IPS-NIHi7 (cell line): ENCODE data around the gene ECE1.

Source experiments
- DNase-seq: peaks from one replicate; pipeline ENCODE4 v3.0.0; 2012; ENCODE audit warnings: mixed read lengths; ENCODE audit errors: extremely low spot score

Gene ECE1

DNA sequence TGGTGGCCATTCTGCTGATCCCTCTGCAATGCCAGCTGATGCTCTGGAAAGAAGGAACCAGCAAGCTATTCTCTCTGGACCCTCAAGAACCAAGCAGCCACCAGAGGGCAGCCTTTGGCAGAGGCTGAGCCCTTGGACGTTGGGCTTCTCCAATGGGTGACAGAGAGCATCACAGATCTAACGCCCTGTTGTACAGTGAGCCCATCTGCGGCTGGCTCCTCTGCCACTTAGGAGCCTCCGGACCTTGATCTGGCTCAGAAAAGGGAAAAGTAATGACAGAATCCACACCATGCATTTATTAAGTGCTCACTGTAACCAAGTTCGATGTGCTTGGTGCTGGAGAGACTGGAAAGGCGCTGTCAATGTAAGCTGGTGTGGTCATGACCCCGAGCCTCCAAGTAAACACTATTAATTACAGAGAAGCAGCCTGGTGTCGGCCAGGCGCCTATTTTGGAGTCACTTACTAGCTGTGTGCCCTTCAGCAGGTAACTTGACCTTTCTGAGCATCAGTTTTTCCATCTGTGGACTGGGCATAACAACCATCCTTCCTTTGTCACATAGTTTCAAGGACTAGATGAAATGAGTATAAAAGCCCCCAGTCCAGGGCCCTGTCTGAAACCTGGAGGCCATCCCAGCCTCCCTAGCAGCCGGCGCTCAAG is 34.9 kb downstream of the ECE1 start:
- peak; percentile 86 for DNase-seq

DNA sequence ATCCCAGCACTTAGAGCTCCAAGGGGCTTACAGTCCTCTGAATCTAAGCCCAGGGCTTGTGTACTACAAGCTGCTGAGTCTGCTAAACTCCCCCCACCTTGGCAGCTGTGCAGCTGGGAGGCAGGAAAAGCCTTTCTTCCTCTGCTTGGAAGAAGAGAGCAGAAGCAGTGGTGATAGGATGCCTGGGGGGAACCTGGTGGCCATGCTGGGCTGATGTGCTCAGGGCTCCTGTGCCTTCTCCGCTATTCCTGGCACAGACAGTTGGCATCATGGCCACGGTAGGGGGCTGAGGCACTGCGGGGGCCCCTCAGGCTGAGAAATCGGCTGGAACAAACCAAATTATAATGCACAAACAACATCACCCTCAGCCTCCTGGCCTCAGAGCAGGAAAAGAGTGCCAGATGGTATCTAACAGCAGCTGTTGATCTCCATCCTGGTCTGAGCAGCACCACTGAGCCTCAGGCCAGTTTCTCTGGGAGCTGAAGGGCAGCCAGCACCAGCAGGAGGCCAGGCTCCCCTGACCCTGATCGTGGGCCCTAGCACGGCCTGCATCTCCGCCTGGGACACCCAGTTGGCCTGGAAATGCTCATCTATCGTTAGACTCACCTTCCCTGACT is 35.8 kb downstream of the ECE1 start:
- DNase-seq, result no peak

DNA sequence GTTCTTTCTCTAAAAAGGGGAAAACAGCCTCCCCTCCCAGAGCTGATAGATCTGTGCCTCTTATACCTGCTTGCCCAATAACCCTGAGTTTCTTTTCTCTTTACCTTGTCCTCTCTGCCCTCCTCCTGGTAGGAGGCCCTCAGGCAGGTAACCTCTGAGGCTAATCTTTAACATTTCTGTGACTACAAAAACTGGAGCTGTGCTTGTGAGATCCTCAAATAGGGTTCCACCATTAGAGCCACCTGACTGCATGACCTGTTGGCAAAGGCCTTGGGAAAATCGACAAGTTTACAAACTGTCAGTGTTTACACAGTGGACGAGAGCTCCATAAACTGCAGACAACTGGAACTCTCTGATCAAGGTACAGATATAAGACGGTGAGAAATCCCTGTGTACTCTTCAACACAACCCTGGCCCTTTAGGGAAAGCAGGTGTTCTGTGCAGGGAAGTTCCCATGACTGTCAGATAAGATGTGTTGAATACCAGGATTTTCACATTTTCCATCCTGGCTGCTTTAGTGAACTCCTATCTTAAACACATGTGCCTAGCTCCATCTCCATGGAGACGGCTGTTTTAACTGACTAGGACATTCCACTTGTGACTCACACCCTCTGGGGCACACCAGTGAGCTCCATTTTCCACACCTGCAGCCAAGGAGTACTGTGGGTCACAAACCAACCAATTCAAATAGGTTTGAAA is 38.3 kb downstream of the ECE1 start:
- DNase-seq, result no peak

DNA sequence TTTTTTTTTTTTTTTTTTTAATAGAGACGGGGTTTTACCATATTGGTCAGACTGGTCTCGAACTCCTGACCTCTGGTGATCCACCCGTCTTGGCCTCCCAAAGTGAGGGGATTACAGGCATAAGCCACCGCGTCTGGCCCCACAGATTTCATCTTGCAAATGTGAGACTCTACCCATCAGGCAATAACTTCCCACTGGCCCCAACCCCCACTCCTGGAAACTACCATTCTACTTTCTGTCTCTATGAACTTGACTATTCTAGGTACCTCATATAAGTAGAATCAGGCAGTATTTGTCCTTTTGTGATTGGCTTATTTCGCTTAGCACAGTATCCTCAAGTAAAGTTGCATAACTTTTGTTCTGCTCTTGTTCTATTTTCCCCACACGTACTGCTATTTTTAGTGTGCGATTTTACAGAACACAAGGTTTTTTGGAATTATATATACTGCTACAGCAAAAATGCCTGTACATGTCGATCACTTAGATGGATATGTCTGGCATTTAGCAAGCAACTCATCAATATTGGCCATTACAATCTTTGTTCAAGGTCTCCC is 40.2 kb downstream of the ECE1 start:
- DNase-seq, result no peak

DNA sequence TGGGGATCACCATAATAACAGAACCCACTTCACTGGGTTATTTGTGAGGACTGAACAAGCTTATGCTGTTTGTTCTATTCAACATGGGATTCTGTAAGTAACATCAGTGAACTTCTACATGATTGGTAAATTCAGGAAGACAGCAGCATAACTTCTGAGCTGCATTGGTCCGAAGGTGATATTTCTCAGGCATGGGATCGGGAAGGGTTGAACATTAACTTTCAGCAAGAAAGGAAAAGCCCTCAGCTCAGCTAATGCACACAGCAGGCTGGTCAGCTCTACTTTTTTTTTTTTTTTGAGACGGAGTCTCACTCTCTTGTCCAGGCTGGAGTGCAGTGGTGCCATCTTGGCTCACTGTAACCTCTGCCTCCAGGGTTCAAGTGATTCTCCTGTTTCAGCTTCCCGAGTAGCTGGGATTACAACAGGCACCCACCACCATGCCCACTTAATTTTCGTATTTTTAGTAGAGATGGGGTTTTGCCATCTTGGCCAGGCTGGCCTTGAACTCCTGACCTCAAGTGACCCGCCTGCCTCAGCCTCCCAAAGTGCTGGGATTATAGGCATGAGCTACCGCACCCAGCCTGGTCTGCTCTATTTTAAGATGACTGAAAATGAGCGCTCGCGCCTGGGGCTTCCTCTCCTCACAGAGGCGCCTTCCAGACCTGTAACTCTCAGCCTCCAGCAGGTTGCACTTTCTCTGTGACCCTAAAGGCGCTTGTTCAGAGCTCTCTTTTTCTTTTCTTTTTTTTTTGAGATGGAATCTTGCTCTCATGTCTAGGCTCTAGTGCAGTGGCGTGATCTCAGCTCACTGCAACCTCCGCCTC is 42.2 kb downstream of the ECE1 start:
- DNase-seq, result no peak

DNA sequence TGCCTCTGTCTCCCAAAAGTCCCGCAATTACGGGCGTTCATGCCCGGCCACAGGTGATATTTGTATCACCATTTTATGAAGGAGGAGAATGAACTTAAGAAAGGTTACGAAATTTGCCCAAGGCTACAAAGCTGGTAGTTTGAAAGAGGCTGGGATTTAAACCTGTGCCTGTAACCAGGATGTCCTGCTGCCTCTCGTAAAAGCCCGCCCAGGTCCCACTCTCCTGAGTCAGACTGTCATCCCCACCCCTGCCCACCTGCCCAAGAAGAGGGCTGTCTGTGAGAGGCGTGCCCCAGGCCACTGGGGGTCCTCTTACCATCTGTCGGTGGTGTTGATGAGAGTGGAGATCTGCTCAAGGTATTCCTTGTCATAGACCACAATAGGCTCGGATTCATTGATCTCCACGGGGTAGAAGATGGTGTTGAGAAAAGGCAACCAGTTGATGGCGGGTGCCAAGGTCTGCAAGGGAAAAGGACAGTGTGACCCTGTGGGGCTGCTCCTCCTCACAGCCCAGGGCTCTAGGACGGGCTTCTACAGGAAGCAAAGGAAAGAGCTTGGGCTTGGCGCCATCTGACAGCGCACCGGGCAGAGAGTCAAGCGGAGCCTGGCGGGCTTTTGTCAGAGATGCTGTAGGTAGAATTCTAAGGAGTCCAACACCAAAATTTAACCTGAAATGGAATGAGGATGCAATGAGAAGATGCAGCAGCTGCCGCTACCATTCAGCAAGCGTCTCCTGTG is 43.2 kb downstream of the ECE1 start:
- no peak for DNase-seq

DNA sequence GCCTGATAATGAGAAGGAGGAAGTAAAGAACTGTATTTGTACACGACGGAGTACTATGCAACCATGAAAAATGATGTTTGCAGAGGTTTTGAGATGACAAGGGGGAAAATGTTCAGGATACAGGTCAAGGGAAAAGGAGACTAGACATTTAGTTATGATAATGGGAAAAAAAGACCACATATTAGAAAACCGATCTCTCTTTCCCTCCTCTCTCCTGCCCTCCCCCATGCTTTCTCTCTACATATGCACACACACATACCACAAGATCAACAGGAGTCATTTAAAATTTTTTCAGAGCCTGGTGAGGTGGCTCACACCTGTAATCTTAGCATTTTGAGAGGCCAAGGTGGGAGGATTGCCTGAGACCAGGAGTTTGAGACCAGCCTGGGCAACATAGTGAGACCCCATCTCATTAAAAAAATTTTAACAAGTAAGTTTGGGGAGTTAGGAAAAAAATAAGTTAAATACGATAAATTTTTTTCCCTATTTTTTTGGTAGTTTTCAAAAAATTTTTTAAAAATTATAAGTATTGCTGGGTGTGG is 44.5 kb downstream of the ECE1 start:
- DNase-seq, result no peak

DNA sequence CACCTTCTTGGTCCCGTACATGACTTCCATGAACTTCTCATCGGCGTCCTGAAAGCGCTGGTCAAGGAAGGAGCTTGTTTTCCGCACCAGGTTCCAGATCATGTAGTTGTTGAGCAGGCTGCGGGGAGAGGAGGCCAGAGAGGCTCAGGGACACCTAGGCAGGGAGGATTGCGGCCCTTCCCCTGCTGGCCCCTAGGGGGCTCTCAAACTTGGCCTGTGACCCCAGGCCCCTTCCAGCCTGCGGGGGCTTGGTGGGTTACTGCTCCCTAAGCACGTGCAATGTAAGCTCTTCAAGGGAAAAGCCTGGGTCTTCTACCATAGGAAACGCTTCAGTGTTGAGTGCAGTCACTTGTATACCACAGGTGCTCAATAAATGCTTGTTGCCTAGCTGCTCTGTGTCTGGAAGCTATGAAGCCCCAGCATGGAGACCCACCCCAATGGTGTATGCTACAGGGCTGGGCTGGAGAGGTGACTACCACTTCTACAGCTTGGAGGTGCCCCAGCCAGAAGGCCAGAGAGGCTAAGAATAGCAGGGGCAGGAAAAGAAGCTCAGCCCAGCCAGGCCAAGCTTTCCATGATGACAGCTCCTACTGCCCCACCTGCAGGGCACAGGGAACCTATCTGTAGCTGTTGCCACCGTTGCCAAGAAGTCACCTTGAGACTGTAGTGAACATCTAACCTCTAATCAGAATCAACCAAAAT is 45.1 kb downstream of the ECE1 start:
- DNase-seq, result peak; percentile 77

DNA sequence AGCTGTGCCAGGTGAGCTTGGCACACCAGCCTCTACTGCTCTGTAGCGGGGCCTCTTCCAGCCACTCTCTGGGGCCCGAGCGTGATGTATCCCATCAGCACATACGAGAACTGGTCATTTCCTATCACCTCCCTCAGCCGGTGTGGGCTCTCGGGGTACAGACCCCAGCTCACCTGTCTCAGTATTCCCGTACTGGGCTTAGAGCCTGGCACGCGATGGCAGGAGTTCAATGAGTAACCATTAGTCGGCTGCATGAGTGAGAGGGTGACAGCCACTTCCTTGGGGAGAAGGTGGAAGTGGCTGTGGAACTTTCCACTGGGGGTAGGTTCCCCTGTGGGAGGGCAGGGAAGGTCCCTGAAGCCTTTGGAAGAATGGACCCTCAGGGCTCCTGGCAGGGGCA is 46.1 kb downstream of the ECE1 start:
- no peak for DNase-seq

DNA sequence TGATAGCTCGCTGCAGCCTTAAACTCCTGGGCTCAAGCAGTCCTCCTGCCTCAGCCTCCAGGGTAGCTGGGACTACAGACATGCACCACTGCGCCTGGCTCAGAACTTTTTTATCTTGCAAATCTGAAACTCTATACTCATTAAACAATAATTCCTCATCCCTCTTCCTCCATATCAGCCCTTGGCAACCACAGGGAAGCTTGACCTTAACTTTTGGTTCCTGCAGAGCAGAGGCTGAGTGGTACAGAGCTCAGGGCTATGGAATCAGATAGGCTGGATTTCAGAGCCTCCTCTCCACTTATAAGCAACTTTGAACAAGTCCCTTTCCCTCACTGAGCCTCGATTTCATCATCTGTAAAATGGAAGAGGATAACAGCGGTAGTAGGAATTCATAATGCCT is 47.4 kb downstream of the ECE1 start:
- DNase-seq, result no peak

DNA sequence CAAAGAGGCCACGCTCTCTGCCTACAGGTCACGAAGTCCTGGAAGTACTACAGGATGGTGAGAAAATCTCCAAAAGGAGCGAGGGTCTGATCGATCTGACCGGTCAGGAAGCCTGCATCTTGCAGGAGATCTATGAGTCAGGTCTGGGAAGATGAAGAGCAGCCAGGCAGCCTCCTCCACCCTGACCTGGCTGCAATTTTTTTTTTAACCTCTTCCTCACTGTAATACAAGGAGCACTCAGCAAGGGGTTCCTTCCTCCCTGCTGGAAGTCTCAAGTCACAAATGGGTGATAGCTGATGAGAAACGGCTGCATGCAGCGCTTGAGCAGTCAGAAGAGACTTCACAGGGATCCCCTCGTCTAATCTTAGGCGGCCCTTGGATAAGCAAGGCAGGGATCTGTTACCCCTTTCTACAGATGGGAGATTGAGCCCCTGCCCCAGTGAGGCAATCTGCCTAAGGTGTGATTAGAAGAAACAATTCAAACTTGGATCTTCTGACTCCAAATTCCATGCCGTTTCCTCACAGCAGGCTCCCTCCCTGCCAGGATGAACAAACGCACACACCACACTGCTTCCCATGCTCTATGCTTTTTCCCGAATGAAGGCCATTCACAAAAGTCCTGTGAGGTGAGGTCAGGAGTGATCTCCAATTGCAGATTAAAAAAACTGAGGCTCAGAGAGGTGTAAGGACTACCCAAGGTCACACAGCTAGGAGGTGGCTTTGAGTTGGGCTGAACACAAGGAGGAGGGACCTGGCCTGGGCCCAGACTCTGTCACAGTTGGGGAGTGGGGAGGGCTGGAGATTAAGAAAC is 48.3 kb downstream of the ECE1 start:
- DNase-seq, result peak; percentile 37

DNA sequence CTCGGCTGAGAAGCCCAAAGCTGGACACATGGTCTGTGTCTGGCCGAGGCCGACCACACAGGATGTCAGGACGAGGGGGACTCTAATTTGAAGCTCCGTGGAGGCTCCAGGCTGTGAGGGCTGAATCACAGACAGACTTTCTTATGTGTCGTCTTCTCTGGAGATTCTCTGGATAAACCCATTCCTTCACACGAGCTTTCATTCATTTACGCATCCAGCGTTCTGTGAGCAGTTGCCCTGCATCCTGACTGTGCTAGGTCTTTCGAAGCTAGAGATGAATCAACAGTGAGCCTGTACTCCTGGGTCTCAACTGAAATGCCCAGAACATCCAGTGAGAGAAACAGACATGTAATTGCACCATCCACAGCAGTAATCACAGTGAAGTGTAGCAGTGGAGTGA is 49.6 kb downstream of the ECE1 start:
- no peak for DNase-seq

DNA sequence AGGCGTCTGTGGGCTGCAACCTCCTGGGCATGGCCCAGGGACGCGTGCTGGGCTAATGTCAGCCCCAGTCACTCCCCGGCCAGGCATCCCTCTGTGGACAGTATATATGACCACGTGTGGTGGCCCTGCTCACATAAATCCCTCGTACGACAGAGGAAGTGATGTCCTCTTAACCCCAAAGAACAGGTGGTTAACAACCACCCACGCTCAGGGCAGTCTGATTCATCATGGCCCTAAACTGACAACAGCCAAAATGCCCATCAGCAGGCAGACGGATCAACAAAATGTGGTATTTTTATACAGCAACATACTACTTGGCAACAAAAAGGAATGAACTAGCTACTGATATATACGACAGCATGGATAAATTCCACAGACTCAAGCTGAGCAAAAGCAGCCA is 51.0 kb downstream of the ECE1 start:
- no peak for DNase-seq

DNA sequence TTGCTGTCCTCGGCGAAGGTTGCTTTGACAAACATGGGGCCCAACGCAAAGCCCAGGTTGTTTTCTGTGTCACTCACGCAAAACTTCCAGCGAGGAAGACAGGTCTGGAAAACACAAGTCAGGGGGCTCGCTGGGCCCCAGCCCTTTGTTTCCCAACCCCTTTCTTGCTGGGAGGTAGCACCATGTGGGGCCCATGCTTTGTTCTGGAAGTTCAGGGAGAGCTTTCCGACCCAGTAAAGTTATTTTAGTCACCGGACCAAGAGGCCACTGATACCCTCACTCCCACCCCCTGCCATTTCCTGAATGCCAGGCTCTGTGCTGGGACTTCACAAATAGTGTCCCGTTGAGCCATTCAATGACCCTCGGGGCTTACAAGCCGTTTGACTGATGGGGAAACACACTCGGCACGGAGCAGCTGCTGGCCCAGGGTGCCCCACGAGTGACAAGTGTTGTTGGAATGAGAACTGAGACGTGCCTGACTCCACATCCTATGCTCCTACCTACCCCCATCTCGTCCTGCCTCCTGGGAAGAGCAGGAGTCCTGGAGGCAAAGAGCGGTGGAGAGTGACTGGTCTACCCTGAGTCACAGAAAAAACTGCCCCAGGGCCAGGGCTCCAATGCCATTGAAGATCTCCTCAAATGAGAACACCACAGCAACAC is 52.0 kb downstream of the ECE1 start:
- DNase-seq, result no peak

DNA sequence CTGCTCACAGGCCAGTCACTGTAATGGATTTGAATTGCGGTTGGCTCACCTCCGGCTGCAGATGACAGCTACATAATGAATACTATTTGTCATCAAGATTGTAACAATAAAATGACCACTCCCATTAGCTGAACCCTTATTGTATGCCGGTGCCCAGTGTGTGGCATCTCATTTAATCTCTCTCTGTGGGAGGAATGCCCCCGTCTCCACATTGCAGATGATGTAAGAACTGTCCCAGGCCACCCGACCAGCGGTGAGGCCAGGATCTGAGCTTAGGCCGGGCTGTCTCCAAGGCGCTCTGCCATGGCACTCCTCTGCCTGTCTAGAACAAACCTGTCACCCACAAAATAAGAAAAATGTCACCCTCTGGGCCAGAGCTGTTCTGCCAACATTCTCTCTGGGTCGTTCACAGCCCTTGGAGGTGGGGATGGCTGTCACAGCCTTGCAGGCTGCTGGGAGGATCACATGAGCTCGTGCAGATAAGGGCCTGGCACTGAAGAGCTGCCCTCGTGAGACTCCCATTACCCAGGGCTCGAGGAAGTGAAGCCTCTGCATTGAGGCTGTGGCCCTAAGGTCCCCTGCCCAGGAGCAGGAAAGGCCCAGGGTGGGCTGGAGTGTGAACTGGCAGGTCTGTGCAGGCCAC is 52.7 kb downstream of the ECE1 start:
- no peak for DNase-seq

DNA sequence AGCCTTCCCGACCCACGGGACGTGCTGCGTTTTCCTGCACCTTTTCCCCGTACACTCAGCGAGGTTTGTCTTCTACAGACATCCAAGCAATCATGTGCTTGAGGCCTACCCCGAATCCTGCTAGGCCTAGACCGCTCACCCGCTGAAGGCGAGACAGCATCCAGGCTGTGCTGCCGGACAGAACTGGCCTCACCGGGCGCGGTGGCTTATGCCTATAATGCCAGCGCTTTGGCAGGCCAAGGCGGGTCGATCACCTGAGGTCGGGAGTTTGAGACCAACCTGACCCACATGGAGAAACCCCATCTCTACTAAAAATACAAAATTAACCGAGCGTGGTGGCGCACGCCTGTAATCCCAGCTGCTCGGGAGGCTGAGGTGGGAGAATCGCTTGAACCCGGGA is 54.1 kb downstream of the ECE1 start:
- no peak for DNase-seq

DNA sequence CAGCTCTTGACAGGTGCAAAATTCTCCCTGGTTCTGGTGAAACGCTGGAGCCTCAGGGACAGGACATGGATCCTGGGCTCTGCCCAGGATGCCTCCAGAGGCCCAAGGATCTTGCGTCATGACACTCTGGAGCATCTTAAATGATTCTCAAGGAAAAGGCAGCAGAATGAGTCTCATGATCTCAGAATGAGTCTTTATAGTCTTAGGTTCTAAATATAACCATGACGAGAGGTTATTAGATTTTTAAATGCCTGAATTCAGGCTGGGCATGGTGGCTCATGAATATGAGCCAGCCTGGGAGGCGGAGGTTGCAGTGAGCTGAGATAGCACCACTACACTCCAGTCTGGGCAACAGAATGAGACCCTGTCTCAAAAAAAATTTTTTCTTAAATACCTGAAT is 55.5 kb downstream of the ECE1 start:
- DNase-seq, result no peak

DNA sequence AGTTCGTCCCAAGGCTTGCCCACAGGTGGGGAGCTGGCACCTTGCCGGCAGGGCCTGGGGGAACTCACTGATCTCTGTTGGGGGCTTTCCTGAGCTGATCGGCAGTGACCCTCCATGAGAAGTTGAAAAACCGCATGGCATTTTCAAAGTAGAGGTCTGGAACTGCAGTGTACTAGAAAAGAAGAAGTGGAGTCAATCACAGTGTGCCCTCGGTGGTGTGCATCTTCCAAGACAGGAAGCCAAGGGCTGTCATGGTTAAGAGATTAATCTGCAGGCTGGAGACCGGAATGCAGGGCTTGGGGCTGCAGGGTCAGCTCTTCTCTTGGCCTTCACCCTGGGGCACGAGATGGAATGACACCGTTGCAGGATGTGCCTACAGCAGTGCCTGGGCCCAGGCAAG is 56.8 kb downstream of the ECE1 start:
- no peak for DNase-seq

DNA sequence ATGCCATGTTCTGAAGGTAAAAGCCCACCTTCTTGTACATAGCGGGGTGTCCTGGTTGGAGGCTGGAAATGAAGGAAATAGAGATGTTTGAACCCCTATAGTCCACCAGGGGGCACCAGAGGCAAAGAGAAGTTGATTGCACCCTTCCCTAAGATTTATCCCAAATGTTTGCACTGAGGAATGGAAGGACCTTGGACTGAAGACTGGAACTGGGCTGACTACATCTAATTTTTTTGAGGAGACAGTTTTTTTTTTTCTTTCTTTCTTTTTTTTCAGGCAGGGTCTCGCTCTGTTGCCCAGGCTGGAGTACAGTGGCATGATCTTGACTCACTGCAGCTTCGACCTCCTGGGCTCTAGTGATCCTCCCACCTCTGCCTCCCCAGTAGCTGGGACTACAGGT is 58.2 kb downstream of the ECE1 start:
- peak; percentile 79 for DNase-seq
